Keratinocyte (primary cell): Measurements from ENCODE around the gene PIR. TPM values are rescaled to one million over a fixed set of nuclear protein-coding genes. Genes with fewer than 3 reads are reported as not detected.
A peak's percentile ranks its signal among the peaks of the same experiment; 100 is the strongest.

ENCODE experiments used
- DNase-seq: peaks from one replicate; pipeline ENCODE4 v3.0.0-alpha.2; 2011; ENCODE audit warnings: low read depth, missing footprints, low spot score
- FAIRE-seq: peaks from 2 replicates; lab custom pipeline; 2011; peaks lifted over from hg19 to GRCh38; lab: Jason Lieb, UNC
- H2AFZ ChIP-seq: 2 replicates; pipeline ENCODE4 v1.6.0; 2012; ENCODE audit warnings: low read length, control low read depth, inconsistent platforms; ENCODE audit not compliant: control insufficient read depth
- H3K27ac ChIP-seq: 2 replicates; pipeline ENCODE4 v1.5.1; 2011; ENCODE audit warnings: low read length; ENCODE audit not compliant: control insufficient read depth, insufficient read depth
- H3K27me3 ChIP-seq: 3 replicates; pipeline ENCODE4 v1.6.0; 2011; ENCODE audit warnings: low read length; ENCODE audit not compliant: control insufficient read depth, insufficient read depth; ENCODE audit errors: extremely low read depth
- H3K36me3 ChIP-seq, 2 experiments: 2 replicates in 1 of 2; 3 replicates in 1 of 2; pipeline ENCODE4 v1.5.1; 2011; ENCODE audit warnings: low read length in 2 of 2, mild to moderate bottlenecking in 1 of 2; ENCODE audit not compliant: control insufficient read depth in 2 of 2, insufficient read depth in 2 of 2; ENCODE audit errors: extremely low read depth in 1 of 2
- H3K4me1 ChIP-seq: 3 replicates; pipeline ENCODE4 v1.5.1; 2011; ENCODE audit warnings: low read length; ENCODE audit not compliant: control insufficient read depth, insufficient read depth; ENCODE audit errors: extremely low read depth
- H3K4me2 ChIP-seq: 3 replicates; pipeline ENCODE4 v1.6.0; 2011; ENCODE audit warnings: low read depth, low read length; ENCODE audit not compliant: control insufficient read depth, insufficient read depth; ENCODE audit errors: extremely low read depth
- H3K4me3 ChIP-seq, 3 experiments: fragments of 200-600 bp in 1 of 3; sonication (generic) in 1 of 3; 2 replicates in 2 of 3; 3 replicates in 1 of 3; pipeline ENCODE4 v1.5.1; 2011 to 2016; ENCODE audit warnings: low read length in 3 of 3, mild to moderate bottlenecking in 3 of 3, control low read depth in 2 of 3, inconsistent platforms in 1 of 3, low read depth in 1 of 3, mixed read lengths in 1 of 3, mixed run types in 1 of 3, moderate library complexity in 1 of 3; ENCODE audit not compliant: control insufficient read depth in 2 of 3, insufficient read depth in 2 of 3; ENCODE audit errors: extremely low read depth in 1 of 3
- H3K79me2 ChIP-seq: 2 replicates; pipeline ENCODE4 v1.6.0; 2012; ENCODE audit warnings: low read length; ENCODE audit not compliant: control insufficient read depth, insufficient read depth
- H3K9ac ChIP-seq: 3 replicates; pipeline ENCODE4 v1.6.0; 2011; ENCODE audit warnings: low read length; ENCODE audit not compliant: control insufficient read depth, insufficient read depth; ENCODE audit errors: extremely low read depth
- H3K9me1 ChIP-seq: 3 replicates; pipeline ENCODE4 v1.6.0; 2011; ENCODE audit warnings: low read length; ENCODE audit not compliant: control insufficient read depth, insufficient read depth; ENCODE audit errors: extremely low read depth
- H3K9me3 ChIP-seq: 2 replicates; pipeline ENCODE4 v1.5.1; 2012; ENCODE audit warnings: low read depth, low read length; ENCODE audit not compliant: control insufficient read depth
- H4K20me1 ChIP-seq: 3 replicates; pipeline ENCODE4 v1.6.0; 2011; ENCODE audit warnings: low read length; ENCODE audit not compliant: control insufficient read depth, insufficient read depth; ENCODE audit errors: extremely low read depth
- EZH2 ChIP-seq: IDR thresholded peaks from one replicate; pipeline ENCODE4 v1.6.1; 2012; ENCODE audit warnings: inconsistent platforms, mild to moderate bottlenecking, low read length, moderate library complexity
- dilution Hi-C: fragments of 300-500 bp; cut with MboI; formaldehyde crosslinking; loops from one replicate; pipeline ENCODE4 v1.7.0; 2020; ENCODE audit warnings: low sequenced_read_pairs; ENCODE audit not compliant: extremely low pct_ligation_motif_present
- polyA plus RNA-seq, 5 experiments: library from polyadenylated mRNA; depleted of rRNA in 3 of 5; stranded (reverse) in 3 of 5; stranded (forward) in 1 of 5; unstranded in 1 of 5; fragments of >200 nt; gene quantifications; 1 replicate in 1 of 5; 2 replicates in 3 of 5; 3 replicates in 1 of 5; pipeline versions ENCODE4 v1.2.1 to v1.2.3, GENCODE V29; 2011 to 2012; ENCODE audit warnings: missing spikeins in 2 of 5, low read depth in 1 of 5, low replicate concordance in 1 of 5
- TF ChIP-seq, protein P1 (sequence below), 3 experiments: IDR thresholded peaks in 1 of 3; conservative IDR thresholded peaks in 1 of 3; optimal IDR thresholded peaks in 1 of 3; 2 replicates in 2 of 3; 3 replicates in 1 of 3; pipeline versions ENCODE3 to v1.5.1; 2011; ENCODE audit warnings: low read length in 3 of 3, mild to moderate bottlenecking in 3 of 3, moderate library complexity in 2 of 3, control low read depth in 1 of 3, inconsistent platforms in 1 of 3; ENCODE audit not compliant: insufficient read depth in 2 of 3; ENCODE audit errors: extremely low read depth in 1 of 3

PIR gene
- polyA plus RNA-seq, 1 donor (not counting 4 experiments of a cell fraction or from before 2014, with no cell fraction given) = 23.2 TPM

- no peaks in the 10 kb centered on the region for H3K27me3 ChIP-seq
- no peaks in the 10 kb centered on the region for H3K36me3 ChIP-seq
- H3K79me2 ChIP-seq = no peaks in the 10 kb centered on the region
- no peak within 1 kb of the TSS for H2AFZ ChIP-seq
- H3K4me3 ChIP-seq = no peak within 1 kb of the TSS
- no peak within 1 kb of the TSS for H3K27ac ChIP-seq
- no peak within 1 kb of the TSS for H3K9ac ChIP-seq
- no peaks in the 10 kb centered on the region for H3K9me1 ChIP-seq
- DNase-seq = no peak
- TF ChIP-seq, protein P1, sequence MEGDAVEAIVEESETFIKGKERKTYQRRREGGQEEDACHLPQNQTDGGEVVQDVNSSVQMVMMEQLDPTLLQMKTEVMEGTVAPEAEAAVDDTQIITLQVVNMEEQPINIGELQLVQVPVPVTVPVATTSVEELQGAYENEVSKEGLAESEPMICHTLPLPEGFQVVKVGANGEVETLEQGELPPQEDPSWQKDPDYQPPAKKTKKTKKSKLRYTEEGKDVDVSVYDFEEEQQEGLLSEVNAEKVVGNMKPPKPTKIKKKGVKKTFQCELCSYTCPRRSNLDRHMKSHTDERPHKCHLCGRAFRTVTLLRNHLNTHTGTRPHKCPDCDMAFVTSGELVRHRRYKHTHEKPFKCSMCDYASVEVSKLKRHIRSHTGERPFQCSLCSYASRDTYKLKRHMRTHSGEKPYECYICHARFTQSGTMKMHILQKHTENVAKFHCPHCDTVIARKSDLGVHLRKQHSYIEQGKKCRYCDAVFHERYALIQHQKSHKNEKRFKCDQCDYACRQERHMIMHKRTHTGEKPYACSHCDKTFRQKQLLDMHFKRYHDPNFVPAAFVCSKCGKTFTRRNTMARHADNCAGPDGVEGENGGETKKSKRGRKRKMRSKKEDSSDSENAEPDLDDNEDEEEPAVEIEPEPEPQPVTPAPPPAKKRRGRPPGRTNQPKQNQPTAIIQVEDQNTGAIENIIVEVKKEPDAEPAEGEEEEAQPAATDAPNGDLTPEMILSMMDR (optimal IDR thresholded peaks at IDR 0.05 in 1 of 3, IDR thresholded peaks at IDR 0.05 in 1 of 3, conservative IDR thresholded peaks at IDR 0.05 in 1 of 3; ENCODE audit: extremely low read depth in 1 of 3, insufficient read depth in 2 of 3, low read length in 3 of 3) = no peak
- no peak for TF ChIP-seq EZH2
- no peaks in the 10 kb centered on the region for H3K9me3 ChIP-seq
- FAIRE-seq = no peak
- H3K4me1 ChIP-seq = no peaks in the 10 kb centered on the region
- no peaks in the 10 kb centered on the region for H4K20me1 ChIP-seq
- H3K4me2 ChIP-seq = no peak within 1 kb of the TSS
- dilution Hi-C loops = no loop called here
These were observed 108.8 kb downstream of the PIR start, which contains the start of gene VEGFD for GRCh38 chrX:15384304-15384703. Gene VEGFD (minus strand): TSS chrX:15384413. CDS start chrX:15383946, 467 bp downstream.

GRCh38 chrX:15382813-15383212 lies 110.3 kb downstream of the PIR start:
- Histone ChIP-seq H3K9me3 (no peaks in the 10 kb centered on the region), H3K79me2 (no peaks in the 10 kb centered on the region), H3K4me1 (no peaks in the 10 kb centered on the region), H3K36me3 (no peaks in the 10 kb centered on the region), H3K4me3 (no peak overlapping the region), H3K9ac (no peak overlapping the region), H3K27ac (no peak overlapping the region), H4K20me1 (no peaks in the 10 kb centered on the region), H3K27me3 (no peaks in the 10 kb centered on the region), H3K4me2 (no peak overlapping the region), H2AFZ (no peak overlapping the region), H3K9me1 (no peaks in the 10 kb centered on the region)
- dilution Hi-C loops = no loop called here
- FAIRE-seq (no peak), DNase-seq (no peak)
- TF ChIP-seq EZH2 = no peak
- TF ChIP-seq, protein P1 (optimal IDR thresholded peaks at IDR 0.05 in 1 of 3, IDR thresholded peaks at IDR 0.05 in 1 of 3, conservative IDR thresholded peaks at IDR 0.05 in 1 of 3; ENCODE audit: extremely low read depth in 1 of 3, insufficient read depth in 2 of 3, low read length in 3 of 3) = peak in 2 of 3 experiments; percentile 5 to 28
